Measurements from ENCODE around the gene ATG4A. TPM values are rescaled to one million over a fixed set of nuclear protein-coding genes. Genes with fewer than 3 reads are reported as not detected.
A peak's percentile ranks its signal among the peaks of the same experiment; 100 is the strongest.

Gene ATG4A
- total and polyA plus RNA-seq, 9 of the 15 experiments (the other 6 are each of a cell fraction or from before 2014, with no cell fraction given) = 7.3 to 24.5 (median 16.6) TPM

DNA sequence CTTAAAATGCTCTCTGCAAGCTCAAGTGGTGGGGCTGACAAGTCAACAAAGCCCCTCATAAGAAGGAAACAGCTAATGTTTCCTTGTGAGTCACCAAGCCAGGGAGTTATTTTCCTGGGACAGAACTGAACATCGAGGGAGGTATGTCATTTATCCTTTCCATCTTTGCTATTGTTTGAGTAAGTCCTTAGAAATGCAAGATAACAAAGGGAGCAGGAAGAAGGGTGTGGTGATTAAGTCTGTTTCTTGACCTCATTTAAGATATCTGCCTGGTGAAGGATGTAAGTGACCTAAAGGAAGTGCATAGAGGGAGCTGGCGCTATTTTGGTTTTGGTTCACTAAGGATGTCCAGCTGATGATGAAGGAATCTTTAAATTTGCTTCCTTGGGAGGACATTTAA, 39.9 kb downstream of the ATG4A start:
- no peaks in the 10 kb centered on the region for H3K9me1 ChIP-seq (ENCODE audit: control insufficient read depth, insufficient read depth, low read length)
- DNase-seq (ENCODE audit: extremely low read depth in 1 of 4, low spot score in 3 of 4) = peak in 2 of 4 experiments; percentile 5 to 13
- no peaks in the 10 kb centered on the region for H3K27me3 ChIP-seq (ENCODE audit: control insufficient read depth in 2 of 2, insufficient read depth in 2 of 2, low read length in 2 of 2)
- H3K27ac ChIP-seq (ENCODE audit: extremely low read depth, low read depth, low read length) = no peak overlapping the region
- H4K20me1 ChIP-seq (replicated peaks; ENCODE audit: control insufficient read depth, insufficient read depth, low read length) = no peaks in the 10 kb centered on the region
- no peak overlapping the region for H3K4me3 ChIP-seq
- no peak overlapping the region for H2AFZ ChIP-seq (ENCODE audit: low read depth, low read length)
- POLR2A ChIA-PET = interaction anchor here (0.6 to 1.2 kb wide), 2 partner anchors 11 to 757 kb away, joined by 3 to 6 read pairs; no protein-coding TSS in a partner anchor
- in situ Hi-C loops (cut with MboI) (no loop called here), intact Hi-C loops (cut with micrococcal nuclease) (no loop called here)
- no peak for FAIRE-seq
- H3K4me2 ChIP-seq (ENCODE audit: insufficient read depth, low read length) = no peak overlapping the region
- peaks cover 0 to 2% of the 10 kb centered on the region in 2 experiments; a peak in 2 of 5 replicates for H3K4me1 ChIP-seq (replicated peaks in 1 of 2; ENCODE audit: control insufficient read depth in 2 of 2, insufficient read depth in 2 of 2, low read length in 2 of 2)
- peaks cover 6% of the 10 kb centered on the region; the same call in 2 of the 3 replicates for H3K36me3 ChIP-seq (ENCODE audit: control insufficient read depth, insufficient read depth, low read length)
- WGBS (ENCODE audit: insufficient coverage, low coverage, missing lambda C conversion rate) = 0% methylated on average over 2 of the region's 2 CpGs
- CTCF ChIA-PET (ENCODE audit: low intra/inter-chr PET ratio) = no interaction called here
- H3K79me2 ChIP-seq (ENCODE audit: control insufficient read depth, insufficient read depth, low read length) = no peaks in the 10 kb centered on the region
- no peaks in the 10 kb centered on the region for H3K9me3 ChIP-seq (replicated peaks; ENCODE audit: control insufficient read depth, insufficient read depth, low read depth, low read length)
- BruUV-seq (replicated peaks) = no TSS peak
- no peak overlapping the region for H3K9ac ChIP-seq (ENCODE audit: insufficient read depth in 1 of 2, low read depth in 2 of 2, low read length in 2 of 2)
- no peak for ATAC-seq
- no peak for TF ChIP-seq POLR2AphosphoS2 (IDR thresholded peaks at IDR 0.05; ENCODE audit: low read length)
- TF ChIP-seq DPF2 (IDR thresholded peaks at IDR 0.05) = 0 out of 2 replicates have a peak, but pooled peaks have one; percentile 20
- TF ChIP-seq CBFA2T3 (IDR thresholded peaks at IDR 0.05) = peak; percentile 55
- no peak for TF ChIP-seq SIN3B (IDR thresholded peaks at IDR 0.05; ENCODE audit: low read depth)
- no peak for TF ChIP-seq JUND (IDR thresholded peaks at IDR 0.05; ENCODE audit: borderline replicate concordance, low read depth, low read length)
- no peak for TF ChIP-seq JUND (tag; IDR thresholded peaks at IDR 0.05; ENCODE audit: borderline replicate concordance, low read depth, low read length)
- TF ChIP-seq POLR2AphosphoS5 (IDR thresholded peaks at IDR 0.05; ENCODE audit: control insufficient read depth, insufficient read depth, low read depth, low read length) = no peak
- TF ChIP-seq, protein P1, sequence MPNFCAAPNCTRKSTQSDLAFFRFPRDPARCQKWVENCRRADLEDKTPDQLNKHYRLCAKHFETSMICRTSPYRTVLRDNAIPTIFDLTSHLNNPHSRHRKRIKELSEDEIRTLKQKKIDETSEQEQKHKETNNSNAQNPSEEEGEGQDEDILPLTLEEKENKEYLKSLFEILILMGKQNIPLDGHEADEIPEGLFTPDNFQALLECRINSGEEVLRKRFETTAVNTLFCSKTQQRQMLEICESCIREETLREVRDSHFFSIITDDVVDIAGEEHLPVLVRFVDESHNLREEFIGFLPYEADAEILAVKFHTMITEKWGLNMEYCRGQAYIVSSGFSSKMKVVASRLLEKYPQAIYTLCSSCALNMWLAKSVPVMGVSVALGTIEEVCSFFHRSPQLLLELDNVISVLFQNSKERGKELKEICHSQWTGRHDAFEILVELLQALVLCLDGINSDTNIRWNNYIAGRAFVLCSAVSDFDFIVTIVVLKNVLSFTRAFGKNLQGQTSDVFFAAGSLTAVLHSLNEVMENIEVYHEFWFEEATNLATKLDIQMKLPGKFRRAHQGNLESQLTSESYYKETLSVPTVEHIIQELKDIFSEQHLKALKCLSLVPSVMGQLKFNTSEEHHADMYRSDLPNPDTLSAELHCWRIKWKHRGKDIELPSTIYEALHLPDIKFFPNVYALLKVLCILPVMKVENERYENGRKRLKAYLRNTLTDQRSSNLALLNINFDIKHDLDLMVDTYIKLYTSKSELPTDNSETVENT (CRISPR knock-in tag; IDR thresholded peaks at IDR 0.05) = no peak
- TF ChIP-seq TEAD1 (CRISPR knock-in tag; IDR thresholded peaks at IDR 0.05) = no peak
- TF ChIP-seq TCF3 (CRISPR knock-in tag; IDR thresholded peaks at IDR 0.05) = peak; percentile 21; the same call in 1 of the 2 replicates
- peak in 1 of 2 experiments; percentile 64; a peak in 2 of 4 replicates for TF ChIP-seq RCOR1 (IDR thresholded peaks at IDR 0.05; ENCODE audit: borderline replicate concordance in 1 of 2, low read depth in 2 of 2, low read length in 2 of 2)
- TF ChIP-seq MED1 (CRISPR knock-in tag; IDR thresholded peaks at IDR 0.05; ENCODE audit: borderline replicate concordance) = no peak
- no peak for TF ChIP-seq GATA2 (CRISPR knock-in tag; IDR thresholded peaks at IDR 0.05)
- no peak for TF ChIP-seq ARNT (IDR thresholded peaks at IDR 0.05)
- TF ChIP-seq SLC30A9 (CRISPR knock-in tag; IDR thresholded peaks at IDR 0.05) = no peak
- TF ChIP-seq, protein P2, sequence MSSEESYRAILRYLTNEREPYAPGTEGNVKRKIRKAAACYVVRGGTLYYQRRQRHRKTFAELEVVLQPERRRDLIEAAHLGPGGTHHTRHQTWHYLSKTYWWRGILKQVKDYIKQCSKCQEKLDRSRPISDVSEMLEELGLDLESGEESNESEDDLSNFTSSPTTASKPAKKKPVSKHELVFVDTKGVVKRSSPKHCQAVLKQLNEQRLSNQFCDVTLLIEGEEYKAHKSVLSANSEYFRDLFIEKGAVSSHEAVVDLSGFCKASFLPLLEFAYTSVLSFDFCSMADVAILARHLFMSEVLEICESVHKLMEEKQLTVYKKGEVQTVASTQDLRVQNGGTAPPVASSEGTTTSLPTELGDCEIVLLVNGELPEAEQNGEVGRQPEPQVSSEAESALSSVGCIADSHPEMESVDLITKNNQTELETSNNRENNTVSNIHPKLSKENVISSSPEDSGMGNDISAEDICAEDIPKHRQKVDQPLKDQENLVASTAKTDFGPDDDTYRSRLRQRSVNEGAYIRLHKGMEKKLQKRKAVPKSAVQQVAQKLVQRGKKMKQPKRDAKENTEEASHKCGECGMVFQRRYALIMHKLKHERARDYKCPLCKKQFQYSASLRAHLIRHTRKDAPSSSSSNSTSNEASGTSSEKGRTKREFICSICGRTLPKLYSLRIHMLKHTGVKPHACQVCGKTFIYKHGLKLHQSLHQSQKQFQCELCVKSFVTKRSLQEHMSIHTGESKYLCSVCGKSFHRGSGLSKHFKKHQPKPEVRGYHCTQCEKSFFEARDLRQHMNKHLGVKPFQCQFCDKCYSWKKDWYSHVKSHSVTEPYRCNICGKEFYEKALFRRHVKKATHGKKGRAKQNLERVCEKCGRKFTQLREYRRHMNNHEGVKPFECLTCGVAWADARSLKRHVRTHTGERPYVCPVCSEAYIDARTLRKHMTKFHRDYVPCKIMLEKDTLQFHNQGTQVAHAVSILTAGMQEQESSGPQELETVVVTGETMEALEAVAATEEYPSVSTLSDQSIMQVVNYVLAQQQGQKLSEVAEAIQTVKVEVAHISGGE (CRISPR knock-in tag; IDR thresholded peaks at IDR 0.05) = no peak
- TF ChIP-seq JUN (IDR thresholded peaks at IDR 0.05; ENCODE audit: borderline replicate concordance, low read depth, low read length) = no peak
- TF ChIP-seq JUN (CRISPR knock-in tag; IDR thresholded peaks at IDR 0.05; ENCODE audit: borderline replicate concordance) = no peak
- TF ChIP-seq SOX6 (IDR thresholded peaks at IDR 0.05) = peak; percentile 72

Measured in K562 (cell line).